ELF-1 (cell line): Measurements from ENCODE around the gene FANCM.
A peak's percentile ranks its signal among the peaks of the same experiment; 100 is the strongest.
"Not testable (repeated sequence)": the region's sequence is repeated elsewhere in the genome, so short reads cannot be mapped to it uniquely, and the experiment has no call there.

Source experiments
- DNase-seq: peaks from one replicate; pipeline ENCODE4 v3.0.0-alpha.2; 2016; ENCODE audit warnings: low read depth, low spot score

The FANCM gene

GRCh38 chr14:45135659-45136395, at the start of gene FANCM:
TSS of gene FANCM (plus strand) at chr14:45135930. CDS start at chr14:45136032, 102 bp downstream.
- peak; percentile 97 for DNase-seq

- no peak for DNase-seq
These were observed 45.9 kb upstream of the FANCM start for GRCh38 chr14:45089813-45090212.

- no peak for DNase-seq
These were observed 44.0 kb upstream of the FANCM start for GRCh38 chr14:45091710-45092109.

- DNase-seq, result no peak
These were observed 41.5 kb upstream of the FANCM start for GRCh38 chr14:45094275-45094674.

GRCh38 chr14:45095143-45095542, 40.6 kb upstream of the FANCM start:
- no peak for DNase-seq

- DNase-seq, result no peak
These were observed 39.5 kb upstream of the FANCM start for GRCh38 chr14:45096218-45096617.

- DNase-seq, result no peak
These were observed 31.9 kb upstream of the FANCM start for GRCh38 chr14:45103806-45104205.

GRCh38 chr14:45104561-45104960, 31.2 kb upstream of the FANCM start:
- no peak for DNase-seq

- no peak for DNase-seq
These were observed 22.6 kb upstream of the FANCM start for GRCh38 chr14:45112896-45113781.

- DNase-seq, result no peak
These were observed 21.4 kb upstream of the FANCM start for GRCh38 chr14:45114327-45114726.

GRCh38 chr14:45118594-45118993, 17.1 kb upstream of the FANCM start:
- no peak for DNase-seq

- DNase-seq, result no peak
These were observed 15.6 kb upstream of the FANCM start for GRCh38 chr14:45120096-45120495.

GRCh38 chr14:45123271-45123670, 12.5 kb upstream of the FANCM start:
- no peak for DNase-seq

- DNase-seq, result no peak
These were observed 10.0 kb upstream of the FANCM start for GRCh38 chr14:45125754-45126153.

- no peak for DNase-seq
These were observed 6.6 kb upstream of the FANCM start for GRCh38 chr14:45128963-45129629.

GRCh38 chr14:45133683-45134050, 2.1 kb upstream of the FANCM start:
- no peak for DNase-seq

- DNase-seq, result peak; percentile 99
These were observed 1.4 kb upstream of the FANCM start, which contains the start of gene FKBP3 for GRCh38 chr14:45134051-45134958. TSS of gene FKBP3 (minus strand) at chr14:45134481. CDS start at chr14:45134456, 25 bp downstream.

GRCh38 chr14:45135156-45135555, 574 bp upstream of the FANCM start:
- DNase-seq, result peak; percentile 3

GRCh38 chr14:45136399-45136798, 669 bp downstream of the FANCM start:
- no peak for DNase-seq

- peak; percentile 12 for DNase-seq
These were observed 5.0 kb downstream of the FANCM start for GRCh38 chr14:45140661-45141187.

- not testable (repeated sequence) for DNase-seq
These were observed 6.4 kb downstream of the FANCM start for GRCh38 chr14:45142083-45142482.
